GM12878 (cell line): Measurements from ENCODE around the gene PUDP. TPM values are rescaled to one million over a fixed set of nuclear protein-coding genes. Genes with fewer than 3 reads are reported as not detected.

ENCODE experiments used
- ATAC-seq: fragments of 200-7000 bp; cut with Tn5 transposase; 3 replicates; pipeline ENCODE4 v1.9.1; 2020; ENCODE audit warnings: mild to moderate bottlenecking, moderate library complexity
- BruUV-seq: library from RNA; stranded (reverse); fragments of 400-500 nt; replicated peaks from 2 replicates; lab custom pipeline; 2021; lab: Mats Ljungman, UMichigan
- CTCF ChIA-PET: fragments of 300-600 bp; sonication (Branson Sonifier 250); formaldehyde crosslinking; extraction: SDS; loops from one replicate; lab custom pipeline; 2021; ENCODE audit warnings: inconsistent platforms; lab: Yijun Ruan, JAX
- POLR2A ChIA-PET: fragments of 350-600 bp; formaldehyde crosslinking; extraction: SDS; loops from one replicate; lab custom pipeline; 2021; ENCODE audit warnings: inconsistent platforms; lab: Charles Lee
- RAD21 ChIA-PET: fragments of 300-600 bp; sonication (Branson Sonifier 250); formaldehyde crosslinking; loops from one replicate; lab custom pipeline; 2023; ENCODE audit warnings: antibody characterized with exemption; ENCODE audit not compliant: unreplicated experiment; lab: Charles Lee
- SMC1A ChIA-PET: fragments of 300-600 bp; sonication (Branson Sonifier 250); formaldehyde crosslinking; loops from one replicate; lab custom pipeline; 2023; ENCODE audit not compliant: unreplicated experiment, uncharacterized antibody; lab: Charles Lee
- DNase-seq: peaks from one replicate; pipeline ENCODE4 v3.0.0-alpha.2; 2011; ENCODE audit warnings: low read depth, low spot score
- FAIRE-seq: peaks from 3 replicates; lab custom pipeline; 2011; peaks lifted over from hg19 to GRCh38; lab: Jason Lieb, UNC
- H2AFZ ChIP-seq: 2 replicates; pipeline ENCODE4 v1.6.0; 2011; ENCODE audit warnings: low read depth, low read length, control low read depth; ENCODE audit not compliant: control insufficient read depth
- H3K27ac ChIP-seq: 2 replicates; pipeline ENCODE4 v1.5.1; 2011; ENCODE audit warnings: control low read depth; ENCODE audit not compliant: control insufficient read depth, insufficient read depth
- H3K27me3 ChIP-seq, 2 experiments: replicated peaks in 1 of 2; 2 replicates each; pipeline versions ENCODE4 v1.6.0 to v1.6.1; 2011; ENCODE audit warnings: low read length in 1 of 2; ENCODE audit not compliant: control insufficient read depth in 2 of 2, insufficient read depth in 2 of 2
- H3K36me3 ChIP-seq, 2 experiments: 2 replicates each; pipeline ENCODE4 v1.5.1; 2011; ENCODE audit warnings: low read length in 1 of 2; ENCODE audit not compliant: control insufficient read depth in 2 of 2, insufficient read depth in 2 of 2
- H3K4me1 ChIP-seq: 2 replicates; pipeline ENCODE4 v1.6.1; 2011; ENCODE audit warnings: mild to moderate bottlenecking, low read length, moderate library complexity, mixed read lengths; ENCODE audit not compliant: control insufficient read depth, insufficient read depth
- H3K4me2 ChIP-seq: 2 replicates; pipeline ENCODE4 v1.6.0; 2011; ENCODE audit warnings: control low read depth; ENCODE audit not compliant: control insufficient read depth, insufficient read depth
- H3K4me3 ChIP-seq: fragments of 200-600 bp; sonication (generic); 2 replicates; pipeline ENCODE4 v1.5.1; 2016
- H3K79me2 ChIP-seq: 2 replicates; pipeline ENCODE4 v1.6.0; 2011; ENCODE audit warnings: low read length; ENCODE audit not compliant: control insufficient read depth, insufficient read depth
- H3K9ac ChIP-seq: 2 replicates; pipeline ENCODE4 v1.8.0; 2011; ENCODE audit warnings: low read length, control low read depth, mixed read lengths; ENCODE audit not compliant: control insufficient read depth, insufficient read depth
- H3K9me3 ChIP-seq: replicated peaks from 3 replicates; pipeline ENCODE4 v1.5.1; 2011; ENCODE audit warnings: mild to moderate bottlenecking, low read length; ENCODE audit not compliant: control insufficient read depth, insufficient read depth
- H4K20me1 ChIP-seq: 2 replicates; pipeline ENCODE4 v1.6.0; 2011; ENCODE audit not compliant: control insufficient read depth, insufficient read depth
- ATF7 ChIP-seq: fragments of 450-650 bp; IDR thresholded peaks from 2 replicates; pipeline ENCODE4 v1.6.1; 2016; ENCODE audit warnings: low read depth, mild to moderate bottlenecking
- CBFB ChIP-seq: IDR thresholded peaks from 2 replicates; pipeline ENCODE4 v1.6.1; 2016; ENCODE audit warnings: antibody characterized with exemption, low read depth
- DPF2 ChIP-seq: fragments of 450-650 bp; IDR thresholded peaks from 2 replicates; pipeline ENCODE4 v1.6.1; 2017; ENCODE audit warnings: mild to moderate bottlenecking
- HDAC2 ChIP-seq: fragments of 200-600 bp; sonication (generic); IDR thresholded peaks from 2 replicates; pipeline ENCODE4 v1.6.1; 2017
- IRF4 ChIP-seq: IDR thresholded peaks from 2 replicates; pipeline ENCODE4 v1.6.1; 2011; ENCODE audit warnings: low read depth, low read length
- MYB ChIP-seq: fragments of 150-350 bp; IDR thresholded peaks from 2 replicates; pipeline ENCODE4 v1.6.1; 2014; ENCODE audit warnings: mild to moderate bottlenecking, low read depth, low read length, borderline replicate concordance
- MYC ChIP-seq: IDR thresholded peaks from 2 replicates; pipeline ENCODE4 v1.6.1; 2011; ENCODE audit warnings: mild to moderate bottlenecking, low read length, moderate library complexity, inconsistent platforms; ENCODE audit not compliant: insufficient read depth, insufficient replicate concordance, insufficient read length, severe bottlenecking
- RELA ChIP-seq: fragments of 450-650 bp; IDR thresholded peaks from 2 replicates; pipeline ENCODE4 v1.8.0; 2014; ENCODE audit warnings: borderline replicate concordance; ENCODE audit not compliant: partially characterized antibody
- SMAD5 ChIP-seq: IDR thresholded peaks from 2 replicates; pipeline ENCODE4 v1.6.1; 2016; ENCODE audit warnings: antibody characterized with exemption, low read depth
- SPI1 ChIP-seq: IDR thresholded peaks from 2 replicates; pipeline ENCODE4 v1.6.1; 2011; ENCODE audit warnings: low read depth, mild to moderate bottlenecking, low read length, moderate library complexity, borderline replicate concordance; ENCODE audit not compliant: insufficient read depth
- SREBF2 ChIP-seq: IDR thresholded peaks from 2 replicates; pipeline ENCODE4 v1.6.1; 2012; ENCODE audit warnings: mild to moderate bottlenecking, low read length
- SUZ12 ChIP-seq: fragments of 200-600 bp; sonication (generic); IDR thresholded peaks from one replicate; pipeline ENCODE4 v1.6.1; 2018; ENCODE audit warnings: antibody characterized with exemption, mild to moderate bottlenecking; ENCODE audit not compliant: unreplicated experiment
- TCF3 ChIP-seq: IDR thresholded peaks from 2 replicates; pipeline ENCODE4 v1.6.1; 2012; ENCODE audit warnings: low read depth, mild to moderate bottlenecking, low read length, borderline replicate concordance; ENCODE audit not compliant: insufficient read depth
- TCF7 ChIP-seq: IDR thresholded peaks from 2 replicates; pipeline ENCODE4 v1.6.1; 2014; ENCODE audit warnings: antibody characterized with exemption, borderline replicate concordance
- WGBS: methylation state at CpG from one replicate; pipeline ENCODE4 v1.1.6; 2016; ENCODE audit warnings: low lambda C conversion rate; ENCODE audit not compliant: insufficient replicate concordance, insufficient coverage; ENCODE audit errors: missing lambda C conversion rate; 5-methylcytosine and 5-hydroxymethylcytosine counted together
- in situ Hi-C: fragments of 300-500 bp; cut with MboI; formaldehyde crosslinking; loops from 9 replicates; pipeline ENCODE4 v1.14.3; 2018; ENCODE audit warnings: mixed read lengths
- intact Hi-C: fragments of 100-400 bp; cut with micrococcal nuclease; formaldehyde crosslinking; loops from one replicate; pipeline ENCODE4 v1.14.2; 2022; ENCODE audit not compliant: unreplicated experiment
- polyA plus RNA-seq, 11 experiments: library from polyadenylated mRNA; depleted of rRNA in 4 of 11; unstranded in 6 of 11; stranded (reverse) in 5 of 11; fragments of >200 nt; fragmentation: Nextera tagmentation in 4 of 11; fragmentation: Illumina TruSeq in 1 of 11; extraction: Ambion mirVana in 4 of 11; extraction: Trizol in 1 of 11; gene quantifications; 1 replicate in 1 of 11; 2 replicates in 10 of 11; pipeline versions ENCODE4 v1.2.1 to v1.2.3, GENCODE V29; 2011 to 2016; ENCODE audit warnings: inconsistent platforms in 2 of 11, missing spikeins in 2 of 11, low read depth in 1 of 11
- total RNA-seq, 4 experiments: library from RNA; depleted of rRNA in 3 of 4; stranded (reverse); fragments of >200 nt in 3 of 4; fragmentation: Illumina TruSeq in 1 of 4; extraction: Trizol in 1 of 4; gene quantifications; 2 replicates each; pipeline versions ENCODE4 v1.2.1 to v1.2.3, GENCODE V29; 2013 to 2021
- TF ChIP-seq, protein P1 (sequence below): fragments of 450-650 bp; formaldehyde crosslinking; IDR thresholded peaks from 2 replicates; pipeline ENCODE4 v1.4.0; 2022; ENCODE audit warnings: mild to moderate bottlenecking, moderate library complexity
- TF ChIP-seq, protein P2 (sequence below): fragments of 450-650 bp; IDR thresholded peaks from 2 replicates; pipeline ENCODE4 v1.6.1; 2017; ENCODE audit warnings: low read depth, mild to moderate bottlenecking, moderate library complexity
- TF ChIP-seq, protein P3 (sequence below): fragments of 450-650 bp; formaldehyde crosslinking; IDR thresholded peaks from 2 replicates; pipeline ENCODE4 v1.4.0; 2020; ENCODE audit warnings: mild to moderate bottlenecking, moderate library complexity

The PUDP gene
- total and polyA plus RNA-seq, 10 of the 15 experiments (the other 5 are each of a cell fraction or from before 2014, with no cell fraction given), result 30.8 to 83.5 (median 61.7) TPM

DNA sequence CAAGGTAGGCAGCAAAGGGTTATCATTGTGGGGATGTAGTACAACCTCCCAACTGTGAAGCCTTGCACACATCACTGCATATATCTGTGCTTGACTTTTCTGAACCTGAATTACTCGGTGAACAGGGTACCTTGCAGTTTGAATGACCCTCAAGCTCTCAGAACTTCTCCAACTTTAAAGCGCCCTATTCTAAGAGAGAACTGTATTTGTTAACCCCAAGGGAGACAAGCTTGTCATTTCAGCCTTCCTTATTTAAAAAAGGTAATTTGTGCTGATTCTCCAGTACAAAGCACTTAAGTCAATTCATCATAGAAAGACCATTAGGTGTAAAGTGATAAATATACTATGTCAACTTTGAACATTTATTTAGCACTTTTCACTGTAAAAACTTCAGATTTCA lies 122.5 kb downstream of the PUDP start:
- DNase-seq (no peak), FAIRE-seq (no peak), ATAC-seq (no peak)
- SMC1A ChIA-PET, result no interaction called here
- Histone ChIP-seq H3K4me1 (no peaks in the 10 kb centered on the region), H3K9me3 (no peaks in the 10 kb centered on the region), H3K4me3 (no peak overlapping the region), H4K20me1 (no peaks in the 10 kb centered on the region), H3K27ac (no peak overlapping the region), H3K79me2 (no peaks in the 10 kb centered on the region), H3K9ac (no peak overlapping the region), H3K36me3 (no peaks in the 10 kb centered on the region), H3K4me2 (no peak overlapping the region), H3K27me3 (no peaks in the 10 kb centered on the region), H2AFZ (no peak overlapping the region)
- BruUV-seq, result no TSS peak
- in situ Hi-C loops, result no loop called here
- POLR2A ChIA-PET, result no interaction called here
- WGBS, result 0% methylated on average over 2 of the region's 2 CpGs
- CTCF ChIA-PET, result interaction anchor here (0.6 kb wide), 1 partner anchor 75 kb away, joined by 3 read pairs; no protein-coding TSS in a partner anchor
- RAD21 ChIA-PET, result no interaction called here
- no peak for TF ChIP-seq TCF3
- TF ChIP-seq TCF7, result no peak
- no peak for TF ChIP-seq MYC
- no peak for TF ChIP-seq SREBF2
- no peak for TF ChIP-seq IRF4
- no peak for TF ChIP-seq HDAC2
- TF ChIP-seq, protein P1, sequence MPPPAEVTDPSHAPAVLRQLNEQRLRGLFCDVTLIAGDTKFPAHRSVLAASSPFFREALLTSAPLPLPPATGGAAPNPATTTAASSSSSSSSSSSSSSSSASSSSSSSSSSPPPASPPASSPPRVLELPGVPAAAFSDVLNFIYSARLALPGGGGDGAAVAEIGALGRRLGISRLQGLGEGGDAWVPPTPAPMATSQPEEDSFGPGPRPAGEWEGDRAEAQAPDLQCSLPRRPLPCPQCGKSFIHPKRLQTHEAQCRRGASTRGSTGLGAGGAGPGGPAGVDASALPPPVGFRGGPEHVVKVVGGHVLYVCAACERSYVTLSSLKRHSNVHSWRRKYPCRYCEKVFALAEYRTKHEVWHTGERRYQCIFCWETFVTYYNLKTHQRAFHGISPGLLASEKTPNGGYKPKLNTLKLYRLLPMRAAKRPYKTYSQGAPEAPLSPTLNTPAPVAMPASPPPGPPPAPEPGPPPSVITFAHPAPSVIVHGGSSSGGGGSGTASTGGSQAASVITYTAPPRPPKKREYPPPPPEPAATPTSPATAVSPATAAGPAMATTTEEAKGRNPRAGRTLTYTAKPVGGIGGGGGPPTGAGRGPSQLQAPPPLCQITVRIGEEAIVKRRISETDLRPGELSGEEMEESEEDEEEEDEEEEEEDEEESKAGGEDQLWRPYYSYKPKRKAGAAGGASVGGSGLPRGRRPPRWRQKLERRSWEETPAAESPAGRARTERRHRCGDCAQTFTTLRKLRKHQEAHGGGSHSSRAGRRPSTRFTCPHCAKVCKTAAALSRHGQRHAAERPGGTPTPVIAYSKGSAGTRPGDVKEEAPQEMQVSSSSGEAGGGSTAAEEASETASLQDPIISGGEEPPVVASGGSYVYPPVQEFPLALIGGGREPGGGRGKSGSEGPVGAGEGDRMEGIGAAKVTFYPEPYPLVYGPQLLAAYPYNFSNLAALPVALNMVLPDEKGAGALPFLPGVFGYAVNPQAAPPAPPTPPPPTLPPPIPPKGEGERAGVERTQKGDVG, result no peak
- TF ChIP-seq RELA, result no peak
- TF ChIP-seq SUZ12, result no peak
- no peak for TF ChIP-seq ATF7
- TF ChIP-seq CBFB, result no peak
- TF ChIP-seq, protein P2, sequence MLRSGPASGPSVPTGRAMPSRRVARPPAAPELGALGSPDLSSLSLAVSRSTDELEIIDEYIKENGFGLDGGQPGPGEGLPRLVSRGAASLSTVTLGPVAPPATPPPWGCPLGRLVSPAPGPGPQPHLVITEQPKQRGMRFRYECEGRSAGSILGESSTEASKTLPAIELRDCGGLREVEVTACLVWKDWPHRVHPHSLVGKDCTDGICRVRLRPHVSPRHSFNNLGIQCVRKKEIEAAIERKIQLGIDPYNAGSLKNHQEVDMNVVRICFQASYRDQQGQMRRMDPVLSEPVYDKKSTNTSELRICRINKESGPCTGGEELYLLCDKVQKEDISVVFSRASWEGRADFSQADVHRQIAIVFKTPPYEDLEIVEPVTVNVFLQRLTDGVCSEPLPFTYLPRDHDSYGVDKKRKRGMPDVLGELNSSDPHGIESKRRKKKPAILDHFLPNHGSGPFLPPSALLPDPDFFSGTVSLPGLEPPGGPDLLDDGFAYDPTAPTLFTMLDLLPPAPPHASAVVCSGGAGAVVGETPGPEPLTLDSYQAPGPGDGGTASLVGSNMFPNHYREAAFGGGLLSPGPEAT, result no peak
- TF ChIP-seq MYB, result no peak
- TF ChIP-seq SPI1, result no peak
- TF ChIP-seq DPF2, result no peak
- TF ChIP-seq SMAD5, result no peak
- TF ChIP-seq, protein P3, sequence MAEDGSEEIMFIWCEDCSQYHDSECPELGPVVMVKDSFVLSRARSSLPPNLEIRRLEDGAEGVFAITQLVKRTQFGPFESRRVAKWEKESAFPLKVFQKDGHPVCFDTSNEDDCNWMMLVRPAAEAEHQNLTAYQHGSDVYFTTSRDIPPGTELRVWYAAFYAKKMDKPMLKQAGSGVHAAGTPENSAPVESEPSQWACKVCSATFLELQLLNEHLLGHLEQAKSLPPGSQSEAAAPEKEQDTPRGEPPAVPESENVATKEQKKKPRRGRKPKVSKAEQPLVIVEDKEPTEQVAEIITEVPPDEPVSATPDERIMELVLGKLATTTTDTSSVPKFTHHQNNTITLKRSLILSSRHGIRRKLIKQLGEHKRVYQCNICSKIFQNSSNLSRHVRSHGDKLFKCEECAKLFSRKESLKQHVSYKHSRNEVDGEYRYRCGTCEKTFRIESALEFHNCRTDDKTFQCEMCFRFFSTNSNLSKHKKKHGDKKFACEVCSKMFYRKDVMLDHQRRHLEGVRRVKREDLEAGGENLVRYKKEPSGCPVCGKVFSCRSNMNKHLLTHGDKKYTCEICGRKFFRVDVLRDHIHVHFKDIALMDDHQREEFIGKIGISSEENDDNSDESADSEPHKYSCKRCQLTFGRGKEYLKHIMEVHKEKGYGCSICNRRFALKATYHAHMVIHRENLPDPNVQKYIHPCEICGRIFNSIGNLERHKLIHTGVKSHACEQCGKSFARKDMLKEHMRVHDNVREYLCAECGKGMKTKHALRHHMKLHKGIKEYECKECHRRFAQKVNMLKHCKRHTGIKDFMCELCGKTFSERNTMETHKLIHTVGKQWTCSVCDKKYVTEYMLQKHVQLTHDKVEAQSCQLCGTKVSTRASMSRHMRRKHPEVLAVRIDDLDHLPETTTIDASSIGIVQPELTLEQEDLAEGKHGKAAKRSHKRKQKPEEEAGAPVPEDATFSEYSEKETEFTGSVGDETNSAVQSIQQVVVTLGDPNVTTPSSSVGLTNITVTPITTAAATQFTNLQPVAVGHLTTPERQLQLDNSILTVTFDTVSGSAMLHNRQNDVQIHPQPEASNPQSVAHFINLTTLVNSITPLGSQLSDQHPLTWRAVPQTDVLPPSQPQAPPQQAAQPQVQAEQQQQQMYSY (CRISPR knock-in tag), result no peak
- intact Hi-C loops, result no loop called here
